Measurements from ENCODE around the gene LURAP1L.
A peak's percentile ranks its signal among the peaks of the same experiment; 100 is the strongest.

The LURAP1L gene

GRCh38 chr9:12813960-12814876 lies 39.4 kb downstream of the LURAP1L start:
- DNase-seq, result peak; percentile 44

GRCh38 chr9:12814877-12815237 lies 40.0 kb downstream of the LURAP1L start:
- DNase-seq, result no peak

- no peak for DNase-seq
These were observed 41.1 kb downstream of the LURAP1L start for GRCh38 chr9:12815888-12816287.

- DNase-seq, result no peak
These were observed 41.9 kb downstream of the LURAP1L start for GRCh38 chr9:12816656-12817101.

- no peak for DNase-seq
These were observed 42.9 kb downstream of the LURAP1L start for GRCh38 chr9:12817702-12818101.

- DNase-seq, result no peak
These were observed 43.7 kb downstream of the LURAP1L start for GRCh38 chr9:12818431-12819000.

- no peak for DNase-seq
These were observed 44.8 kb downstream of the LURAP1L start for GRCh38 chr9:12819436-12820185.

GRCh38 chr9:12822111-12822510 lies 47.3 kb downstream of the LURAP1L start:
- no peak for DNase-seq

GRCh38 chr9:12826924-12827565 lies 52.2 kb downstream of the LURAP1L start:
- DNase-seq, result no peak

GRCh38 chr9:12833701-12834100 lies 58.9 kb downstream of the LURAP1L start:
- no peak for DNase-seq

- no peak for DNase-seq
These were observed 63.7 kb downstream of the LURAP1L start for GRCh38 chr9:12838546-12838945.

- no peak for DNase-seq
These were observed 68.9 kb downstream of the LURAP1L start for GRCh38 chr9:12843735-12844134.

GRCh38 chr9:12846035-12846434 lies 71.2 kb downstream of the LURAP1L start:
- no peak for DNase-seq

GRCh38 chr9:12847561-12847960 lies 72.7 kb downstream of the LURAP1L start:
- no peak for DNase-seq

- DNase-seq, result peak; percentile 13
These were observed 74.7 kb downstream of the LURAP1L start for GRCh38 chr9:12849486-12850003.

GRCh38 chr9:12851341-12852090 lies 76.7 kb downstream of the LURAP1L start:
- DNase-seq, result no peak

GRCh38 chr9:12853051-12853450 lies 78.2 kb downstream of the LURAP1L start:
- no peak for DNase-seq

GRCh38 chr9:12854221-12854620 lies 79.4 kb downstream of the LURAP1L start:
- DNase-seq, result no peak

GRCh38 chr9:12855066-12855465 lies 80.2 kb downstream of the LURAP1L start:
- DNase-seq, result no peak

GRCh38 chr9:12856603-12857002 lies 81.8 kb downstream of the LURAP1L start:
- DNase-seq, result no peak

- no peak for DNase-seq
These were observed 85.0 kb downstream of the LURAP1L start for GRCh38 chr9:12859704-12860251.

- no peak for DNase-seq
These were observed 86.2 kb downstream of the LURAP1L start for GRCh38 chr9:12860998-12861397.
